ENCODE measurements around the gene CFAP68. TPM values are rescaled to one million over a fixed set of nuclear protein-coding genes. Genes with fewer than 3 reads are reported as not detected.

The CFAP68 gene
- total and polyA plus RNA-seq, 10 of the 15 experiments (the other 5 are each of a cell fraction or from before 2014, with no cell fraction given) = 35.7 to 84.4 (median 64.1) TPM

DNA sequence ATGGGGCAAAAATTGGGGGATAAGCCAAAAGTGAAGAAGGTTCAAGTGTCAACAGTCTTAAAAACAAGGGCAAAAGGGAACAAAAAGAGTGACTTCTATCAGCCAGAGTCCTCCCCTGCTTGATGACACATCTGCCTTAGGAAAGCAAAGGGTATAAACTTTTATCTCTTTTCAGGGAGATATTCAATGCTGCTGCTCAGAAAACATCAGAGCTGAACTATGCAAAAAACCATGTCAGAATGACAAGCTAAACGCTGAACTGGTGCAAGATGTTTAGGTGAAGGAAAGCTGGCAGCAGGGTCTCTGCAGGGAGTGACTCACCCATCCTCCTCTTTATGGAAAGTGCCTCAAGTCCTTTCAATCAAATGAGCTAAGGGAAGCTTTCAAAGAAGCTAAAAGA lies 32.7 kb upstream of the CFAP68 start:
- Histone ChIP-seq H3K79me2 (ENCODE audit: control insufficient read depth, insufficient read depth, low read length) (no peaks in the 10 kb centered on the region), H4K20me1 (ENCODE audit: control insufficient read depth, insufficient read depth) (no peaks in the 10 kb centered on the region), H3K36me3 (ENCODE audit: control insufficient read depth in 2 of 2, insufficient read depth in 2 of 2, low read length in 1 of 2) (no peaks in the 10 kb centered on the region; a peak in 1 of 4 replicates), H3K4me2 (ENCODE audit: control insufficient read depth, insufficient read depth) (no peak overlapping the region), H3K4me3 (no peak overlapping the region), H3K9ac (ENCODE audit: control insufficient read depth, insufficient read depth, low read length) (no peak overlapping the region), H3K9me3 (replicated peaks; ENCODE audit: control insufficient read depth, insufficient read depth, low read length) (no peaks in the 10 kb centered on the region), H3K27me3 (replicated peaks in 1 of 2; ENCODE audit: control insufficient read depth in 2 of 2, insufficient read depth in 2 of 2, low read length in 1 of 2) (no peaks in the 10 kb centered on the region), H3K4me1 (ENCODE audit: control insufficient read depth, insufficient read depth, low read length) (no peaks in the 10 kb centered on the region), H2AFZ (ENCODE audit: control insufficient read depth, low read depth, low read length) (no peak overlapping the region), H3K27ac (ENCODE audit: control insufficient read depth, insufficient read depth) (no peak overlapping the region)
- BruUV-seq (replicated peaks) = no TSS peak
- WGBS (ENCODE audit: insufficient coverage, insufficient replicate concordance, low lambda C conversion rate, missing lambda C conversion rate) = 100% methylated on average over 1 of the region's 1 CpG
- TF ChIP-seq CHD4 (IDR thresholded peaks at IDR 0.05) = no peak
- no peak for TF ChIP-seq ZNF384 (IDR thresholded peaks at IDR 0.05; ENCODE audit: borderline replicate concordance, low read depth, low read length)
- TF ChIP-seq ZNF274 (IDR thresholded peaks at IDR 0.05; ENCODE audit: insufficient read depth, insufficient read length) = no peak
- TF ChIP-seq RAD51 (IDR thresholded peaks at IDR 0.05) = no peak
- TF ChIP-seq HDAC6 (IDR thresholded peaks at IDR 0.05; ENCODE audit: unreplicated experiment) = no peak
- TF ChIP-seq ZBED1 (IDR thresholded peaks at IDR 0.05; ENCODE audit: borderline replicate concordance) = no peak
- no peak for TF ChIP-seq BACH1 (IDR thresholded peaks at IDR 0.05; ENCODE audit: borderline replicate concordance)
- TF ChIP-seq GATAD2B (conservative IDR thresholded peaks at IDR 0.05; ENCODE audit: low read depth) = no peak
- no peak for TF ChIP-seq SMC3 (IDR thresholded peaks at IDR 0.05; ENCODE audit: borderline replicate concordance, low read length)
- no peak for TF ChIP-seq CHD1 (IDR thresholded peaks at IDR 0.05; ENCODE audit: low read depth, low read length)
- no peak for TF ChIP-seq EP300 (IDR thresholded peaks at IDR 0.05; ENCODE audit: borderline replicate concordance in 1 of 2, control insufficient read depth in 1 of 2, low read depth in 2 of 2, low read length in 2 of 2)
- no peak for TF ChIP-seq FOS (IDR thresholded peaks at IDR 0.05; ENCODE audit: borderline replicate concordance, extremely low read depth, insufficient read length)
- no peak for TF ChIP-seq JUNB (IDR thresholded peaks at IDR 0.05)
- no peak for TF ChIP-seq EGR1 (IDR thresholded peaks at IDR 0.05; ENCODE audit: borderline replicate concordance in 1 of 2, low read depth in 2 of 2, low read length in 2 of 2)
- no peak for TF ChIP-seq TAF1 (IDR thresholded peaks at IDR 0.05; ENCODE audit: borderline replicate concordance, low read depth, low read length)
- TF ChIP-seq, protein P1, sequence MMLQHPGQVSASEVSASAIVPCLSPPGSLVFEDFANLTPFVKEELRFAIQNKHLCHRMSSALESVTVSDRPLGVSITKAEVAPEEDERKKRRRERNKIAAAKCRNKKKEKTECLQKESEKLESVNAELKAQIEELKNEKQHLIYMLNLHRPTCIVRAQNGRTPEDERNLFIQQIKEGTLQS (IDR thresholded peaks at IDR 0.05; ENCODE audit: borderline replicate concordance, extremely low read depth, low read depth, low read length) = no peak
- no peak for DNase-seq (ENCODE audit: low read depth, low spot score)
- in situ Hi-C loops (cut with MboI) = no loop called here
- CTCF ChIA-PET = interaction anchor here (1.2 to 9.2 kb wide), 7 partner anchors 25 to 285 kb away, joined by 3 to 88 read pairs (median 4); partner anchors contain the start of genes ALG9 and SIK2
- RAD21 ChIA-PET (ENCODE audit: unreplicated experiment) = interaction anchor here (1.0 to 1.2 kb wide), 3 partner anchors 24 to 70 kb away, joined by 3 read pairs; no protein-coding TSS in a partner anchor
- intact Hi-C loops (cut with micrococcal nuclease; ENCODE audit: unreplicated experiment) = loop anchor here (10.0 kb wide), 1 partner anchor 392 kb away; no protein-coding TSS in a partner anchor
- SMC1A ChIA-PET (ENCODE audit: uncharacterized antibody, unreplicated experiment) = interaction anchor here (1.0 to 7.1 kb wide), 7 partner anchors 13 to 260 kb away, joined by 3 to 72 read pairs (median 6); no protein-coding TSS in a partner anchor
- FAIRE-seq = peak; percentile 31
- POLR2A ChIA-PET = no interaction called here
- ATAC-seq = no peak
